Mammary epithelial cell (primary cell): ENCODE data around the gene POLE2.

Experiments
- EZH2 ChIP-seq: IDR thresholded peaks from 2 replicates; pipeline ENCODE4 v1.6.1; 2012; ENCODE audit warnings: low read length, inconsistent platforms, borderline replicate concordance
- TF ChIP-seq, protein P1 (sequence below), 2 donors: IDR thresholded peaks in 1 of 2; conservative IDR thresholded peaks in 1 of 2; 2 replicates each; pipeline ENCODE4 v1.5.1; 2011 to 2012; ENCODE audit warnings: inconsistent platforms in 2 of 2, low read length in 2 of 2, mild to moderate bottlenecking in 2 of 2, control low read depth in 1 of 2, low read depth in 1 of 2; ENCODE audit not compliant: insufficient read depth in 1 of 2; ENCODE audit errors: extremely low read depth in 1 of 2

DNA sequence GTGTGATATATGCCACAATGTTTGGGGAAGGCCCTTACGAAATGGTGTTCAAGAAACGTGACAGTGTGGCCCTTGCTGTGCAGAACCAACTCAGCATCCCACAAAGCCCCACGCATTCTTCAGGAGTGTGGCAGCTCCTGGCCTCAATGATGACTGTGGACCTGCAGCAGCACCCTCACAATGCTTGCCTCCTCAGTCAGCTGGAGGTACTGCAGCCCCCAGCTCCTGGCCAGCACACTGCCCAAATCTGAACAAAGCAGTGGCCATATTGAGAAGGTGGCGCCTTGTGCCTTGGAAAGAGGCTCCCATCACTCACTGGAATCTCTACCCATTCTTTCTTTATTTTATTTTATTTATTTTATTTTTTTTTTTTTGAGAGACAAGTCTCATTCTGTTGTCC, 10.4 kb downstream of the POLE2 start:
- TF ChIP-seq, protein P1, sequence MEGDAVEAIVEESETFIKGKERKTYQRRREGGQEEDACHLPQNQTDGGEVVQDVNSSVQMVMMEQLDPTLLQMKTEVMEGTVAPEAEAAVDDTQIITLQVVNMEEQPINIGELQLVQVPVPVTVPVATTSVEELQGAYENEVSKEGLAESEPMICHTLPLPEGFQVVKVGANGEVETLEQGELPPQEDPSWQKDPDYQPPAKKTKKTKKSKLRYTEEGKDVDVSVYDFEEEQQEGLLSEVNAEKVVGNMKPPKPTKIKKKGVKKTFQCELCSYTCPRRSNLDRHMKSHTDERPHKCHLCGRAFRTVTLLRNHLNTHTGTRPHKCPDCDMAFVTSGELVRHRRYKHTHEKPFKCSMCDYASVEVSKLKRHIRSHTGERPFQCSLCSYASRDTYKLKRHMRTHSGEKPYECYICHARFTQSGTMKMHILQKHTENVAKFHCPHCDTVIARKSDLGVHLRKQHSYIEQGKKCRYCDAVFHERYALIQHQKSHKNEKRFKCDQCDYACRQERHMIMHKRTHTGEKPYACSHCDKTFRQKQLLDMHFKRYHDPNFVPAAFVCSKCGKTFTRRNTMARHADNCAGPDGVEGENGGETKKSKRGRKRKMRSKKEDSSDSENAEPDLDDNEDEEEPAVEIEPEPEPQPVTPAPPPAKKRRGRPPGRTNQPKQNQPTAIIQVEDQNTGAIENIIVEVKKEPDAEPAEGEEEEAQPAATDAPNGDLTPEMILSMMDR (conservative IDR thresholded peaks at IDR 0.05 in 1 of 2, IDR thresholded peaks at IDR 0.05 in 1 of 2; ENCODE audit: extremely low read depth in 1 of 2, insufficient read depth in 1 of 2, low read depth in 1 of 2, low read length in 2 of 2): no peak
- no peak for TF ChIP-seq EZH2
